ENCODE results near the gene CBR3. TPM values are rescaled to one million over a fixed set of nuclear protein-coding genes. Genes with fewer than 3 reads are reported as not detected.
"Not testable (repeated sequence)": the region's sequence is repeated elsewhere in the genome, so short reads cannot be mapped to it uniquely, and the experiment has no call there.

CBR3 gene
- total and polyA plus RNA-seq, 7 experiments from 2014 or later, result 1.3 to 22.5 (median 5.6) TPM

DNA sequence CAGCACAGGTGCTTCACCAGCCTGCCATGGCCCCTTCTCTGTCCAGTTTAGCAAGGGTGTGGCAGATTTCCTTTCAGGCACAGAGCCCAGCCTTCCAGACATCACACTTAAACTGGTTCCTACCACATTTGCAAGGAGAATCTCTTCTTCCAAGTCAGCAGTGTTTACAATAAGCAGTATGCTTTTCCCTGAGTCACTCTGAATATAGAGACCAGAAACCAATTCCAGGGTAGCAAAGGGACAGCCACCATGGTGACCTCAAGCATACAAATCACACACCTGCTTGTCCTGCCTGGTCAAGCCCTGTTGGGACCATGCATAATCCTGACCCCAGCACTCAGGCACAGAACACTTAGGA is 8.7 kb upstream of the CBR3 start:
- Mint-ChIP-seq H3K36me3 (peaks cover 0 to 5% (median 0%) of the 10 kb centered on the region in 5 donors), H3K4me3 (no peak overlapping the region), H3K4me1 (peaks cover 13 to 34% (median 30%) of the 10 kb centered on the region in 7 donors), H3K9me3 (no peaks in the 10 kb centered on the region), H3K27ac (peak overlapping the region in 1 of 9 donors; percentile 41), H3K27me3 (peaks cover 0 to 8% (median 0%) of the 10 kb centered on the region in 5 donors)
- Histone ChIP-seq H3K27me3 (ENCODE audit: control insufficient read depth in 2 of 2, insufficient read depth in 2 of 2, low read length in 2 of 2) (no peaks in the 10 kb centered on the region), H3K36me3 (ENCODE audit: control insufficient read depth in 2 of 3, insufficient read depth in 3 of 3, low read length in 3 of 3) (no peaks in the 10 kb centered on the region), H3K4me1 (ENCODE audit: control insufficient read depth in 2 of 2, insufficient read depth in 2 of 2, low read length in 2 of 2) (peaks cover 4 to 15% of the 10 kb centered on the region in 2 donors), H3K4me3 (ENCODE audit: low read length) (no peak overlapping the region), H3K27ac (ENCODE audit: low read depth, low read length) (no peak overlapping the region), H3K9me3 (ENCODE audit: control insufficient read depth in 2 of 3, low read length in 3 of 3) (no peaks in the 10 kb centered on the region)
- ChIA-PET CTCF (interaction anchor here (1.1 to 2.1 kb wide), 4 partner anchors 9 to 25 kb away, joined by 3 to 7 read pairs (median 6); partner anchors contain the start of gene CBR3), POLR2A (interaction anchor here (1.7 kb wide), 1 partner anchor 12 kb away, joined by 6 read pairs; no protein-coding TSS in a partner anchor)
- ATAC-seq, result no peak
- DNase-seq, result no peak
- intact Hi-C loops (cut with micrococcal nuclease), result no loop called here

DNA sequence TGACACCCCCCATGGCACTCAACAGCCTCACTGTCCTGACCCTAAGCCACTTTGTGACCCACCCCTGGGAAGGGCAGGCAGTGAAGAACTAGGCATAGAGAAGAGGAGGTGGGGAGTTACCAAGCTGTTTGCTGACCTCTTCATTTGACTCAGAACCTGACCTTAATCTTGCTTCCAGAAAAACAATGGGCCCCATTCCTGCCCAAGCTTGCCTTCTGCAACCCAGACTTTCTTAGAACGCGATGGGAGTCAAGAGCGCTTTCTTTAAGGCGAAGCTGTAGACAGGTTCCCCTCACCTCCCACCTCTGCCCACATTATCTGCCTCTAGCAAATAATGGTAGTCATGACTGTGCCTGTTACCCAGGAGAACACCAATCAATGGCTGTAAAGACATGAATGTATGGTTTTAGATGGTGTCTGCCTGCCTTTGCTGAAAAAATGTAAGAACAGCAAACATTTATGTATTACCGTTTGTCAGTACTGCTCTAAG is 8.2 kb upstream of the CBR3 start:
- Histone ChIP-seq H3K4me1 (ENCODE audit: control insufficient read depth in 2 of 2, insufficient read depth in 2 of 2, low read length in 2 of 2) (peaks cover 4 to 15% of the 10 kb centered on the region in 2 donors), H3K27ac (ENCODE audit: low read depth, low read length) (no peak overlapping the region), H3K4me3 (ENCODE audit: low read length) (no peak overlapping the region), H3K36me3 (ENCODE audit: control insufficient read depth in 2 of 3, insufficient read depth in 3 of 3, low read length in 3 of 3) (no peaks in the 10 kb centered on the region), H3K27me3 (ENCODE audit: control insufficient read depth in 2 of 2, insufficient read depth in 2 of 2, low read length in 2 of 2) (no peaks in the 10 kb centered on the region), H3K9me3 (ENCODE audit: control insufficient read depth in 2 of 3, low read length in 3 of 3) (no peaks in the 10 kb centered on the region)
- POLR2A ChIA-PET, result interaction anchor here (1.1 to 1.7 kb wide), 2 partner anchors 8 to 12 kb away, joined by 3 to 6 read pairs; no protein-coding TSS in a partner anchor
- Mint-ChIP-seq H3K9me3 (no peaks in the 10 kb centered on the region), H3K27me3 (peaks cover 0 to 8% (median 0%) of the 10 kb centered on the region in 5 donors), H3K27ac (peak overlapping the region in 3 of 9 donors; percentile 16 to 63 (median 55)), H3K4me1 (peaks cover 13 to 34% (median 30%) of the 10 kb centered on the region in 7 donors), H3K36me3 (peaks cover 0 to 5% (median 0%) of the 10 kb centered on the region in 5 donors), H3K4me3 (no peak overlapping the region)
- ATAC-seq (no peak), DNase-seq (no peak)
- intact Hi-C loops (cut with micrococcal nuclease), result no loop called here
- CTCF ChIA-PET, result interaction anchor here (0.6 to 2.1 kb wide), 9 partner anchors 9 to 36 kb away, joined by 3 to 7 read pairs (median 3); partner anchors contain the start of gene CBR3

GRCh38 chr21:36127250-36127904 is 7.5 kb upstream of the CBR3 start:
- Mint-ChIP-seq H3K36me3 (peaks cover 0 to 8% (median 0%) of the 10 kb centered on the region in 5 donors), H3K4me1 (peaks cover 13 to 35% (median 33%) of the 10 kb centered on the region in 7 donors), H3K9me3 (no peaks in the 10 kb centered on the region), H3K27me3 (peaks cover 0 to 8% (median 0%) of the 10 kb centered on the region in 5 donors), H3K27ac (peak overlapping the region in 3 of 9 donors; percentile 55 to 86 (median 63)), H3K4me3 (no peak overlapping the region)
- Histone ChIP-seq H3K27ac (ENCODE audit: low read depth, low read length) (no peak overlapping the region), H3K4me1 (ENCODE audit: control insufficient read depth in 2 of 2, insufficient read depth in 2 of 2, low read length in 2 of 2) (peaks cover 4 to 15% of the 10 kb centered on the region in 2 donors), H3K27me3 (ENCODE audit: control insufficient read depth in 2 of 2, insufficient read depth in 2 of 2, low read length in 2 of 2) (no peaks in the 10 kb centered on the region), H3K9me3 (ENCODE audit: control insufficient read depth in 2 of 3, low read length in 3 of 3) (no peaks in the 10 kb centered on the region), H3K4me3 (ENCODE audit: low read length) (no peak overlapping the region), H3K36me3 (ENCODE audit: control insufficient read depth in 2 of 3, insufficient read depth in 3 of 3, low read length in 3 of 3) (no peaks in the 10 kb centered on the region)
- CTCF ChIA-PET, result interaction anchor here (0.6 to 2.1 kb wide), 9 partner anchors 8 to 36 kb away, joined by 3 to 7 read pairs (median 3); partner anchors contain the start of gene CBR3
- POLR2A ChIA-PET, result interaction anchor here (0.6 to 1.7 kb wide), 3 partner anchors 9 to 16 kb away, joined by 3 to 6 read pairs (median 4); no protein-coding TSS in a partner anchor
- DNase-seq, result no peak
- intact Hi-C loops (cut with micrococcal nuclease), result no loop called here
- no peak for ATAC-seq

GRCh38 chr21:36127977-36128376 is 6.9 kb upstream of the CBR3 start:
- Mint-ChIP-seq H3K9me3 (no peaks in the 10 kb centered on the region), H3K27me3 (peaks cover 0 to 5% (median 0%) of the 10 kb centered on the region in 5 donors), H3K4me3 (peak overlapping the region in 3 of 10 donors; percentile 42 to 55 (median 51)), H3K27ac (peak overlapping the region in 7 of 9 donors; percentile 7 to 86 (median 21)), H3K4me1 (peaks cover 13 to 35% (median 33%) of the 10 kb centered on the region in 7 donors), H3K36me3 (peaks cover 0 to 8% (median 0%) of the 10 kb centered on the region in 5 donors)
- ChIA-PET CTCF (interaction anchor here (1.7 kb wide), 1 partner anchor 14 kb away, joined by 5 read pairs; no protein-coding TSS in a partner anchor), POLR2A (interaction anchor here (1.7 kb wide), 1 partner anchor 11 kb away, joined by 6 read pairs; no protein-coding TSS in a partner anchor)
- H3K9me3 ChIP-seq (ENCODE audit: control insufficient read depth in 2 of 3, low read length in 3 of 3), result no peaks in the 10 kb centered on the region
- ATAC-seq (no peak), DNase-seq (no peak)
- H3K36me3 ChIP-seq (ENCODE audit: control insufficient read depth in 2 of 3, insufficient read depth in 3 of 3, low read length in 3 of 3), result no peaks in the 10 kb centered on the region
- intact Hi-C loops (cut with micrococcal nuclease), result no loop called here
- H3K4me3 ChIP-seq (ENCODE audit: low read length), result no peak overlapping the region
- no peak overlapping the region for H3K27ac ChIP-seq (ENCODE audit: low read depth, low read length)
- peaks cover 4 to 15% of the 10 kb centered on the region in 2 donors for H3K4me1 ChIP-seq (ENCODE audit: control insufficient read depth in 2 of 2, insufficient read depth in 2 of 2, low read length in 2 of 2)
- H3K27me3 ChIP-seq (ENCODE audit: control insufficient read depth in 2 of 2, insufficient read depth in 2 of 2, low read length in 2 of 2), result no peaks in the 10 kb centered on the region

DNA sequence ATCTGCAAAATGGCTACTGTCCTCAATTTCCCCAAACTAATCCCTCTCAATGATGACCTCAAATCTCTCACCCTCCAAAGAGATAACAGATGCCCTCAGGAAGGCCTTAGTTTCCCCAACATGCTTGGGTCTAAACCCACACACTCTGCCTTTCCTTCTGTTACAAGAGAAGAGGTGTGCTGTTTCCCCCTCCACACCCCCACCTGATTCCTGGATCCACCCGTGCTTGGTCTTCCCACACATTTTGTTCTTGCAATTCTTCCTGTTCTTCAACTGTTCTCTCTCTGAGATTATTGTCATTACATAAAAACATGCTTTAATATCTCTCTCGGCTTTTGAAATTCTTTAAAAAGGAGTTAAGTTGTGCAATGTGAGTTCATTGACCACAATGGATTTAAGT is 5.7 kb upstream of the CBR3 start:
- H3K4me1 Mint-ChIP-seq, result peaks cover 17 to 39% (median 36%) of the 10 kb centered on the region in 7 donors
- H3K4me1 ChIP-seq (ENCODE audit: control insufficient read depth in 2 of 2, insufficient read depth in 2 of 2, low read length in 2 of 2), result peaks cover 5 to 15% of the 10 kb centered on the region in 2 donors
- H3K4me3 ChIP-seq (ENCODE audit: low read length), result no peak overlapping the region
- H3K36me3 Mint-ChIP-seq, result peaks cover 0 to 8% (median 0%) of the 10 kb centered on the region in 5 donors
- no peaks in the 10 kb centered on the region for H3K9me3 Mint-ChIP-seq
- no peaks in the 10 kb centered on the region for H3K27me3 ChIP-seq (ENCODE audit: control insufficient read depth in 2 of 2, insufficient read depth in 2 of 2, low read length in 2 of 2)
- no peak for ATAC-seq
- ChIA-PET CTCF (no interaction called here), POLR2A (no interaction called here)
- no peak overlapping the region for H3K27ac ChIP-seq (ENCODE audit: low read depth, low read length)
- H3K36me3 ChIP-seq (ENCODE audit: control insufficient read depth in 2 of 3, insufficient read depth in 3 of 3, low read length in 3 of 3), result no peaks in the 10 kb centered on the region
- H3K9me3 ChIP-seq (ENCODE audit: control insufficient read depth in 2 of 3, low read length in 3 of 3), result no peaks in the 10 kb centered on the region
- H3K27me3 Mint-ChIP-seq, result peaks cover 0 to 5% (median 0%) of the 10 kb centered on the region in 5 donors
- no peak for DNase-seq
- intact Hi-C loops (cut with micrococcal nuclease), result no loop called here
- peak overlapping the region in 7 of 9 donors; percentile 34 to 91 (median 69) for H3K27ac Mint-ChIP-seq
- peak overlapping the region; percentile 12 to 74 (median 65) for H3K4me3 Mint-ChIP-seq

- H3K4me1 Mint-ChIP-seq, result peaks cover 16 to 41% (median 38%) of the 10 kb centered on the region in 7 donors
- peak overlapping the region; percentile 41 for H3K4me3 ChIP-seq (ENCODE audit: low read length)
- H3K36me3 Mint-ChIP-seq; H3K27me3 ChIP-seq (ENCODE audit: control insufficient read depth in 2 of 2, insufficient read depth in 2 of 2, low read length in 2 of 2); H3K9me3 ChIP-seq (ENCODE audit: control insufficient read depth in 2 of 3, low read length in 3 of 3); H3K36me3 ChIP-seq (ENCODE audit: control insufficient read depth in 2 of 3, insufficient read depth in 3 of 3, low read length in 3 of 3); ATAC-seq; CTCF ChIA-PET; H3K9me3 Mint-ChIP-seq; H3K27me3 Mint-ChIP-seq; DNase-seq; H3K27ac ChIP-seq (ENCODE audit: low read depth, low read length): not testable (repeated sequence)
- peak overlapping the region; percentile 55 to 94 (median 81) for H3K27ac Mint-ChIP-seq
- peaks cover 12 to 13% of the 10 kb centered on the region in 2 donors for H3K4me1 ChIP-seq (ENCODE audit: control insufficient read depth in 2 of 2, insufficient read depth in 2 of 2, low read length in 2 of 2)
- intact Hi-C loops (cut with micrococcal nuclease), result loop anchor here in 1 of 2 donors (5.0 kb wide), 1 partner anchor 1243 kb away; no protein-coding TSS in a partner anchor
- POLR2A ChIA-PET, result interaction anchor here (0.7 kb wide), 1 partner anchor 38 kb away, joined by 3 read pairs; no protein-coding TSS in a partner anchor
- H3K4me3 Mint-ChIP-seq, result peak overlapping the region; percentile 79 to 93 (median 88)
These were observed 4.5 kb upstream of the CBR3 start for GRCh38 chr21:36130414-36130762.
